ENCODE results near the gene RPUSD1.
A peak's percentile ranks its signal among the peaks of the same experiment; 100 is the strongest.

RPUSD1 gene

GRCh38 chr16:799111-799947 is 11.1 kb upstream of the RPUSD1 start:
- DNase-seq (ENCODE audit: low spot score): no peak

- DNase-seq (ENCODE audit: low spot score): no peak
These were observed 10.5 kb upstream of the RPUSD1 start for GRCh38 chr16:798666-799065.

GRCh38 chr16:797686-798085 is 9.5 kb upstream of the RPUSD1 start:
- no peak for DNase-seq (ENCODE audit: low spot score)

GRCh38 chr16:797120-797420 is 8.9 kb upstream of the RPUSD1 start:
- DNase-seq (ENCODE audit: low spot score): no peak

- DNase-seq (ENCODE audit: low spot score): no peak
These were observed 8.3 kb upstream of the RPUSD1 start for GRCh38 chr16:796296-797119.

GRCh38 chr16:795580-796229 is 7.5 kb upstream of the RPUSD1 start:
- no peak for DNase-seq (ENCODE audit: low spot score)

GRCh38 chr16:794853-795466 is 6.8 kb upstream of the RPUSD1 start:
- DNase-seq (ENCODE audit: low spot score): no peak

GRCh38 chr16:794091-794822 is 6.1 kb upstream of the RPUSD1 start:
- DNase-seq (ENCODE audit: low spot score): no peak

GRCh38 chr16:793414-793813 is 5.2 kb upstream of the RPUSD1 start:
- DNase-seq (ENCODE audit: low spot score): no peak

GRCh38 chr16:792221-792995 is 4.2 kb upstream of the RPUSD1 start:
- DNase-seq (ENCODE audit: low spot score): no peak

- DNase-seq (ENCODE audit: low spot score): no peak
These were observed 3.0 kb upstream of the RPUSD1 start for GRCh38 chr16:791131-791530.

GRCh38 chr16:790086-790485 is 1.9 kb upstream of the RPUSD1 start:
- no peak for DNase-seq (ENCODE audit: low spot score)

GRCh38 chr16:789191-789850 is 1.1 kb upstream of the RPUSD1 start:
- no peak for DNase-seq (ENCODE audit: low spot score)

- peak; percentile 100 for DNase-seq (ENCODE audit: low spot score)
These were observed 382 bp upstream of the RPUSD1 start, which contains the start of gene CHTF18 for GRCh38 chr16:788399-789126. Gene CHTF18, plus strand, starts transcription at chr16:788620. Its CDS starts 65 bp downstream, at chr16:788685.

GRCh38 chr16:787321-787966 is 737 bp downstream of the RPUSD1 start:
- DNase-seq (ENCODE audit: low spot score): no peak

- DNase-seq (ENCODE audit: low spot score): peak; percentile 63
These were observed 2.3 kb downstream of the RPUSD1 start for GRCh38 chr16:785563-786535.

- no peak for DNase-seq (ENCODE audit: low spot score)
These were observed 3.8 kb downstream of the RPUSD1 start for GRCh38 chr16:784431-784830.
